H1 (cell line): ENCODE data around the gene ING5. TPM values are rescaled to one million over a fixed set of nuclear protein-coding genes. Genes with fewer than 3 reads are reported as not detected.

Source experiments
- CTCF ChIA-PET: fragments of 300-600 bp; sonication (Branson Sonifier 250); formaldehyde crosslinking; loops from one replicate; lab custom pipeline; 2021; ENCODE audit not compliant: partially characterized antibody; lab: Charles Lee
- POLR2A ChIA-PET: fragments of 300-600 bp; sonication (Branson Sonifier 250); formaldehyde crosslinking; loops from one replicate; lab custom pipeline; 2021; ENCODE audit warnings: inconsistent platforms; ENCODE audit not compliant: partially characterized antibody; lab: Charles Lee
- DNase-seq, 2 experiments: peaks; one replicate each; pipeline versions ENCODE4 v3.0.0 to v3.0.0-alpha.2; 2010 to 2022; ENCODE audit warnings: low spot score in 2 of 2, low read depth in 1 of 2, mixed read lengths in 1 of 2
- FAIRE-seq: peaks from 2 replicates; lab custom pipeline; 2011; peaks lifted over from hg19 to GRCh38; lab: Jason Lieb, UNC
- H2AFZ ChIP-seq: 2 replicates; pipeline ENCODE4 v1.8.1; 2012; ENCODE audit warnings: low read length, inconsistent platforms
- H2AK5ac ChIP-seq: 2 replicates; pipeline ENCODE4 v1.6.1; 2013; ENCODE audit warnings: low read depth, low read length
- H2BK120ac ChIP-seq: replicated peaks from 2 replicates; pipeline ENCODE3; 2013; ENCODE audit warnings: low read depth, low read length, inconsistent platforms
- H2BK12ac ChIP-seq: 2 replicates; pipeline ENCODE4 v1.6.1; 2013; ENCODE audit warnings: low read depth, low read length
- H2BK15ac ChIP-seq: 2 replicates; pipeline ENCODE4 v1.6.1; 2013; ENCODE audit warnings: low read length
- H2BK20ac ChIP-seq: 2 replicates; pipeline ENCODE4 v1.6.1; 2013; ENCODE audit warnings: low read length
- H2BK5ac ChIP-seq: 2 replicates; pipeline ENCODE4 v1.6.1; 2013; ENCODE audit warnings: low read depth, low read length
- H3K14ac ChIP-seq: 2 replicates; pipeline ENCODE4 v1.6.1; 2013; ENCODE audit warnings: inconsistent platforms; ENCODE audit not compliant: insufficient read length
- H3K18ac ChIP-seq: 2 replicates; pipeline ENCODE4 v1.6.1; 2013; ENCODE audit warnings: low read length; ENCODE audit errors: extremely low read depth
- H3K23ac ChIP-seq: 2 replicates; pipeline ENCODE4 v1.6.1; 2013; ENCODE audit warnings: inconsistent platforms; ENCODE audit not compliant: insufficient read length
- H3K23me2 ChIP-seq: 2 replicates; pipeline ENCODE4 v1.6.1; 2013; ENCODE audit warnings: low read depth, low read length
- H3K27ac ChIP-seq: 2 replicates; pipeline ENCODE4 v1.6.1; 2011; ENCODE audit warnings: low read depth, low read length, inconsistent platforms
- H3K27me3 ChIP-seq, 4 experiments: replicated peaks in 1 of 4; 1 replicate in 1 of 4; 2 replicates in 3 of 4; pipeline versions ENCODE4 v1.6.1 to v1.8.1; 2011 to 2013; ENCODE audit warnings: low read length in 3 of 4, mild to moderate bottlenecking in 3 of 4, inconsistent platforms in 2 of 4, mixed read lengths in 2 of 4, moderate library complexity in 1 of 4; ENCODE audit not compliant: control insufficient read depth in 3 of 4, insufficient read depth in 3 of 4; ENCODE audit errors: extremely low read depth in 1 of 4
- H3K36me3 ChIP-seq, 4 experiments: 2 replicates each; pipeline versions ENCODE4 v1.6.1 to v1.8.1; 2011 to 2013; ENCODE audit warnings: mild to moderate bottlenecking in 4 of 4, low read length in 3 of 4, moderate library complexity in 2 of 4, control low read depth in 1 of 4, inconsistent platforms in 1 of 4; ENCODE audit not compliant: insufficient read depth in 4 of 4, control insufficient read depth in 2 of 4
- H3K4ac ChIP-seq: replicated peaks from 2 replicates; pipeline ENCODE3; 2013; ENCODE audit warnings: low read length, low read depth, mixed read lengths, inconsistent platforms; ENCODE audit not compliant: insufficient read length
- H3K4me1 ChIP-seq, 4 experiments: replicated peaks in 1 of 4; 1 replicate in 1 of 4; 2 replicates in 3 of 4; pipeline versions ENCODE4 v1.6.1 to v1.8.1; 2011 to 2013; ENCODE audit warnings: low read length in 3 of 4, inconsistent platforms in 2 of 4, mixed read lengths in 1 of 4; ENCODE audit not compliant: insufficient read depth in 4 of 4, control insufficient read depth in 3 of 4
- H3K4me2 ChIP-seq, 2 experiments: 2 replicates each; pipeline versions ENCODE4 v1.6.1 to v1.8.1; 2011 to 2013; ENCODE audit warnings: low read depth in 2 of 2, low read length in 2 of 2, control low read depth in 1 of 2, inconsistent platforms in 1 of 2, mild to moderate bottlenecking in 1 of 2; ENCODE audit not compliant: insufficient read depth in 1 of 2
- H3K4me3 ChIP-seq, 4 experiments: fragments of 200-600, 300-600 bp in 1 of 4; sonication (generic), shearing (Covaris generic), sonication (Bioruptor Twin) in 1 of 4; 2 replicates each; pipeline versions ENCODE4 v1.5.1 to v1.8.1; 2011 to 2016; ENCODE audit warnings: low read length in 4 of 4, low read depth in 3 of 4, control low read depth in 2 of 4, inconsistent platforms in 2 of 4, mild to moderate bottlenecking in 2 of 4, mixed read lengths in 1 of 4, moderate library complexity in 1 of 4; ENCODE audit not compliant: insufficient read depth in 2 of 4; ENCODE audit errors: extremely low read depth in 1 of 4
- H3K56ac ChIP-seq: replicated peaks from 2 replicates; pipeline ENCODE3; 2013; ENCODE audit warnings: low read depth, mild to moderate bottlenecking, mixed read lengths, low read length, inconsistent platforms; ENCODE audit not compliant: insufficient read length
- H3K79me1 ChIP-seq: 2 replicates; pipeline ENCODE4 v1.6.1; 2013; ENCODE audit warnings: low read depth, low read length, control low read depth
- H3K79me2 ChIP-seq, 2 experiments: 2 replicates each; pipeline versions ENCODE4 v1.6.1 to v1.8.1; 2012 to 2013; ENCODE audit warnings: low read length in 2 of 2, mild to moderate bottlenecking in 2 of 2, inconsistent platforms in 1 of 2; ENCODE audit not compliant: insufficient read depth in 2 of 2, control insufficient read depth in 1 of 2
- H3K9ac ChIP-seq, 4 experiments: replicated peaks in 1 of 4; 1 replicate in 1 of 4; 2 replicates in 3 of 4; pipeline versions ENCODE4 v1.6.1 to v1.8.1; 2011 to 2013; ENCODE audit warnings: low read depth in 3 of 4, low read length in 3 of 4, control low read depth in 2 of 4, mild to moderate bottlenecking in 2 of 4, moderate library complexity in 2 of 4, inconsistent platforms in 1 of 4; ENCODE audit errors: extremely low read depth in 1 of 4
- H3K9me3 ChIP-seq, 2 experiments: 2 replicates each; pipeline versions ENCODE4 v1.6.1 to v1.8.1; 2012 to 2013; ENCODE audit warnings: mild to moderate bottlenecking in 2 of 2, moderate library complexity in 2 of 2, control low read depth in 1 of 2, inconsistent platforms in 1 of 2, low read depth in 1 of 2, low read length in 1 of 2, mixed read lengths in 1 of 2; ENCODE audit not compliant: insufficient read depth in 2 of 2
- H4K20me1 ChIP-seq, 2 experiments: replicated peaks in 1 of 2; 2 replicates each; pipeline versions ENCODE3 to v1.8.1; 2011 to 2013; ENCODE audit warnings: inconsistent platforms in 2 of 2, low read length in 2 of 2, mild to moderate bottlenecking in 1 of 2; ENCODE audit not compliant: insufficient read depth in 2 of 2, control insufficient read depth in 1 of 2
- H4K5ac ChIP-seq: 2 replicates; pipeline ENCODE4 v1.6.1; 2013; ENCODE audit warnings: low read length, low read depth, mixed read lengths, inconsistent platforms; ENCODE audit not compliant: insufficient read length
- H4K8ac ChIP-seq: 2 replicates; pipeline ENCODE4 v1.8.0; 2013; ENCODE audit warnings: mild to moderate bottlenecking, moderate library complexity, low read length, inconsistent platforms; ENCODE audit not compliant: insufficient read depth; ENCODE audit errors: extremely low read depth
- H4K91ac ChIP-seq: replicated peaks from 2 replicates; pipeline ENCODE3; 2013; ENCODE audit warnings: low read length, mixed read lengths, inconsistent platforms; ENCODE audit not compliant: insufficient read length
- EGR1 ChIP-seq: IDR thresholded peaks from 2 replicates; pipeline ENCODE4 v1.6.1; 2011; ENCODE audit warnings: low read depth, low read length, borderline replicate concordance
- EP300 ChIP-seq, 2 experiments: IDR thresholded peaks; 1 replicate in 1 of 2; 2 replicates in 1 of 2; pipeline ENCODE4 v1.6.1; 2011 to 2012; ENCODE audit warnings: low read depth in 2 of 2, low read length in 2 of 2, mild to moderate bottlenecking in 2 of 2, borderline replicate concordance in 1 of 2, inconsistent platforms in 1 of 2, moderate library complexity in 1 of 2
- MAFK ChIP-seq: IDR thresholded peaks from 2 replicates; pipeline ENCODE4 v1.6.1; 2012; ENCODE audit warnings: low read depth, mild to moderate bottlenecking, improper control_type of control experiment, low read length
- PHF8 ChIP-seq: fragments of 200-600 bp; sonication (generic); conservative IDR thresholded peaks from 2 replicates; pipeline ENCODE4 v1.7.1; 2012; ENCODE audit warnings: low read depth, mild to moderate bottlenecking, inconsistent platforms, low read length, moderate library complexity
- POLR2AphosphoS5 ChIP-seq: IDR thresholded peaks from 2 replicates; pipeline ENCODE4 v1.6.1; 2011; ENCODE audit warnings: low read depth, low read length
- RBBP5 ChIP-seq: IDR thresholded peaks from 2 replicates; pipeline ENCODE4 v1.7.1; 2012; ENCODE audit warnings: low read depth, mild to moderate bottlenecking, inconsistent platforms, low read length, moderate library complexity, borderline replicate concordance
- SP2 ChIP-seq: IDR thresholded peaks from 2 replicates; pipeline ENCODE4 v1.6.1; 2012; ENCODE audit warnings: mild to moderate bottlenecking, low read length, inconsistent platforms
- SUZ12 ChIP-seq: fragments of 200-600 bp; sonication (generic); IDR thresholded peaks from 2 replicates; pipeline ENCODE4 v1.6.1; 2012; ENCODE audit warnings: mild to moderate bottlenecking, inconsistent platforms, low read length, moderate library complexity, mixed read lengths
- WGBS, 2 experiments: shearing (Covaris generic) in 1 of 2; methylation state at CpG; one replicate each; pipeline versions ENCODE4 v1.1.6 to v1.1.7; 2013 to 2015; ENCODE audit warnings: low lambda C conversion rate in 2 of 2, mixed read lengths in 2 of 2, inconsistent platforms in 1 of 2, low coverage in 1 of 2, missing lambda C conversion rate in 1 of 2; ENCODE audit not compliant: insufficient replicate concordance in 2 of 2, insufficient coverage in 1 of 2, insufficient read length in 1 of 2; ENCODE audit errors: extremely low coverage in 1 of 2, missing lambda C conversion rate in 1 of 2; 5-methylcytosine and 5-hydroxymethylcytosine counted together
- polyA plus RNA-seq, 7 experiments: library from polyadenylated mRNA; depleted of rRNA in 3 of 7; stranded (reverse) in 5 of 7; unstranded in 2 of 7; fragments of >200 nt in 5 of 7; fragments of 200-250 nt in 2 of 7; gene quantifications; 1 replicate in 5 of 7; 2 replicates in 1 of 7; 4 replicates in 1 of 7; pipeline versions ENCODE4 v1.2.1 to v1.2.3, GENCODE V29; 2011 to 2013; ENCODE audit warnings: missing spikeins in 2 of 7, mixed read lengths in 2 of 7
- total RNA-seq: library from RNA; stranded (reverse); fragmentation: NEBNext Ultra II Directional; extraction: Animal tissue kit (Norgen Biotek cat#: 25700); gene quantifications from 2 replicates; pipeline ENCODE4 v1.2.1, GENCODE V29; 2021

The ING5 gene
- total and polyA plus RNA-seq, 2 of the 8 experiments (the other 6 are each of a cell fraction or from before 2014, with no cell fraction given): 41.5 to 47.4 TPM

DNA sequence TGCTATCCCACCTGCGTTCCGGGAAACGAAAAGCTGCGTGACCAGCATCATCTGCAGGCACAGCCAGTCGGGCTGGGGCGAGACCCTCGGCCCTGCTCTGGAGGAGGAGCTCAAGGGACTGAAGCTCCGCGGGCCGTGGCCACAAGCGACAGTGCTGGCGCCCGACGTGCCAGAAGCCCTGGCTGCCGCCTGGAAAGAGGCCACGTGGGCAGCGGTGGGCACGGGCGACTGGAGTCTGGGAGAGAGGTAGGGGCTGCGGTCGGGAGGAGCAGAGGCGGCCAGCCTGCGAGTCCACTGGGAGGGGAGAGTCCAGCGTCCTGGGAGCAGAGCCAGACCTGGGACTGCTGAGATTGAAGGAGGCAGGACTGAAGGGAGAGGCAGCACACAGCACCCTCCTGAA, 24.4 kb upstream of the ING5 start:
- Histone ChIP-seq H2BK15ac (no peak overlapping the region), H2BK12ac (no peak overlapping the region)
- no peak for TF ChIP-seq EP300 (IDR thresholded peaks at IDR 0.05; ENCODE audit: borderline replicate concordance in 1 of 2, low read depth in 2 of 2, low read length in 2 of 2)
- 0 out of 2 replicates have a peak, but pooled peaks have one; percentile 20 for TF ChIP-seq POLR2AphosphoS5
- no peak for TF ChIP-seq MAFK
- no peak for TF ChIP-seq SUZ12
- no peak for TF ChIP-seq EGR1
- TF ChIP-seq RBBP5: no peak
- no peak for TF ChIP-seq PHF8
- TF ChIP-seq SP2: no peak
- TF ChIP-seq, all 59 proteins: peak for 1
- ChIA-PET CTCF (interaction anchor here (1.0 to 2.9 kb wide), 2 partner anchors 12 to 201 kb away, joined by 3 to 11 read pairs; no protein-coding TSS in a partner anchor), POLR2A (interaction anchor here (1.3 to 20.2 kb wide), 4 partner anchors 8 to 22 kb away, joined by 3 to 265 read pairs (median 40); partner anchors contain the start of genes DTYMK and ING5)
- peaks cover 14 to 46% (median 25%) of the 10 kb centered on the region in 4 experiments; a peak in 7 of 8 replicates for H3K36me3 ChIP-seq
- H3K79me1 ChIP-seq: no peaks in the 10 kb centered on the region; the same call in 1 of the 2 replicates
- no peak for FAIRE-seq
- H2BK5ac ChIP-seq: no peak overlapping the region
- no peak overlapping the region for H3K4me2 ChIP-seq
- no peak overlapping the region for H3K23ac ChIP-seq
- no peak overlapping the region for H4K91ac ChIP-seq
- no peak overlapping the region for H2AFZ ChIP-seq
- no peaks in the 10 kb centered on the region for H3K23me2 ChIP-seq
- no peak overlapping the region for H2BK20ac ChIP-seq
- peaks cover 7 to 19% of the 10 kb centered on the region in 2 experiments for H4K20me1 ChIP-seq
- H3K4me3 ChIP-seq: no peak overlapping the region
- DNase-seq: no peak
- H3K79me2 ChIP-seq: peaks cover 0 to 3% of the 10 kb centered on the region in 2 experiments; a peak in 1 of 4 replicates
- H2BK120ac ChIP-seq: no peak overlapping the region
- no peak overlapping the region for H3K56ac ChIP-seq
- 89% methylated on average over 24 of the region's 24 CpGs; no CpG with 5 or more reads in 1 of the 2 experiments for WGBS, 2 experiments
- no peak overlapping the region for H4K8ac ChIP-seq
- peak overlapping the region in 1 of 4 experiments; percentile 13; a peak in 2 of 7 replicates for H3K9ac ChIP-seq
- no peak overlapping the region for H3K14ac ChIP-seq
- H3K18ac ChIP-seq: no peak overlapping the region
- no peak overlapping the region for H3K27ac ChIP-seq
- no peak overlapping the region for H4K5ac ChIP-seq
- H3K9me3 ChIP-seq: no peaks in the 10 kb centered on the region
- H3K4me1 ChIP-seq: no peaks in the 10 kb centered on the region
- no peak overlapping the region for H2AK5ac ChIP-seq
- no peak overlapping the region for H3K4ac ChIP-seq
- no peaks in the 10 kb centered on the region for H3K27me3 ChIP-seq
